Keratinocyte (primary cell): ENCODE results near the gene WDR17.

Experiments
- CTCF ChIP-seq, 3 experiments: IDR thresholded peaks in 1 of 3; conservative IDR thresholded peaks in 1 of 3; optimal IDR thresholded peaks in 1 of 3; 2 replicates in 2 of 3; 3 replicates in 1 of 3; pipeline versions ENCODE3 to v1.5.1; 2011; ENCODE audit warnings: low read length in 3 of 3, mild to moderate bottlenecking in 3 of 3, moderate library complexity in 2 of 3, control low read depth in 1 of 3, inconsistent platforms in 1 of 3; ENCODE audit not compliant: insufficient read depth in 2 of 3; ENCODE audit errors: extremely low read depth in 1 of 3
- EZH2 ChIP-seq: IDR thresholded peaks from one replicate; pipeline ENCODE4 v1.6.1; 2012; ENCODE audit warnings: inconsistent platforms, mild to moderate bottlenecking, low read length, moderate library complexity

- TF ChIP-seq CTCF (optimal IDR thresholded peaks at IDR 0.05 in 1 of 3, IDR thresholded peaks at IDR 0.05 in 1 of 3, conservative IDR thresholded peaks at IDR 0.05 in 1 of 3; ENCODE audit: extremely low read depth in 1 of 3, insufficient read depth in 2 of 3, low read length in 3 of 3) (no peak), EZH2 (no peak)
Observed at GRCh38 chr4:176217510-176217909, 151.9 kb downstream of the WDR17 start.
